ENCODE results near the gene PASK.

PASK gene

GRCh38 chr2:241132538-241133435 is 16.5 kb downstream of the PASK start:
- no peaks in the 10 kb centered on the region for H3K27me3 ChIP-seq (ENCODE audit: control insufficient read depth, insufficient read depth, low read length)
- H3K36me3 ChIP-seq (ENCODE audit: control insufficient read depth, low read depth, low read length) = peaks cover 20% of the 10 kb centered on the region
- H3K27ac ChIP-seq (ENCODE audit: low read length) = no peak overlapping the region

GRCh38 chr2:241131531-241131930 is 17.7 kb downstream of the PASK start:
- peaks cover 11% of the 10 kb centered on the region for H3K36me3 ChIP-seq (ENCODE audit: control insufficient read depth, low read depth, low read length)
- H3K9me3 ChIP-seq (ENCODE audit: control insufficient read depth, low read depth, low read length) = no peaks in the 10 kb centered on the region
- no peak overlapping the region for H3K27ac ChIP-seq (ENCODE audit: low read length)
- no peaks in the 10 kb centered on the region for H3K27me3 ChIP-seq (ENCODE audit: control insufficient read depth, insufficient read depth, low read length)
- H3K4me3 ChIP-seq (ENCODE audit: low read length) = no peak overlapping the region
- no peak overlapping the region for H3K9ac ChIP-seq (ENCODE audit: low read length)
- H3K4me1 ChIP-seq (ENCODE audit: control insufficient read depth, low read depth, low read length) = no peaks in the 10 kb centered on the region

More at GRCh38 chr2:241132538-241133435, 16.5 kb downstream of the PASK start:
- Histone ChIP-seq H3K9ac (ENCODE audit: low read length) (no peak overlapping the region), H3K9me3 (ENCODE audit: control insufficient read depth, low read depth, low read length) (no peaks in the 10 kb centered on the region), H3K4me3 (ENCODE audit: low read length) (no peak overlapping the region), H3K4me1 (ENCODE audit: control insufficient read depth, low read depth, low read length) (no peaks in the 10 kb centered on the region)

- peaks cover 12% of the 10 kb centered on the region for H3K36me3 ChIP-seq (ENCODE audit: control insufficient read depth, low read depth, low read length)
- no peaks in the 10 kb centered on the region for H3K9me3 ChIP-seq (ENCODE audit: control insufficient read depth, low read depth, low read length)
- H3K27ac ChIP-seq (ENCODE audit: low read length) = no peak overlapping the region
- no peak overlapping the region for H3K4me3 ChIP-seq (ENCODE audit: low read length)
- H3K9ac ChIP-seq (ENCODE audit: low read length) = no peak overlapping the region
- no peaks in the 10 kb centered on the region for H3K27me3 ChIP-seq (ENCODE audit: control insufficient read depth, insufficient read depth, low read length)
- H3K4me1 ChIP-seq (ENCODE audit: control insufficient read depth, low read depth, low read length) = no peaks in the 10 kb centered on the region
These were observed 19.0 kb downstream of the PASK start for GRCh38 chr2:241130316-241130715.

DNA sequence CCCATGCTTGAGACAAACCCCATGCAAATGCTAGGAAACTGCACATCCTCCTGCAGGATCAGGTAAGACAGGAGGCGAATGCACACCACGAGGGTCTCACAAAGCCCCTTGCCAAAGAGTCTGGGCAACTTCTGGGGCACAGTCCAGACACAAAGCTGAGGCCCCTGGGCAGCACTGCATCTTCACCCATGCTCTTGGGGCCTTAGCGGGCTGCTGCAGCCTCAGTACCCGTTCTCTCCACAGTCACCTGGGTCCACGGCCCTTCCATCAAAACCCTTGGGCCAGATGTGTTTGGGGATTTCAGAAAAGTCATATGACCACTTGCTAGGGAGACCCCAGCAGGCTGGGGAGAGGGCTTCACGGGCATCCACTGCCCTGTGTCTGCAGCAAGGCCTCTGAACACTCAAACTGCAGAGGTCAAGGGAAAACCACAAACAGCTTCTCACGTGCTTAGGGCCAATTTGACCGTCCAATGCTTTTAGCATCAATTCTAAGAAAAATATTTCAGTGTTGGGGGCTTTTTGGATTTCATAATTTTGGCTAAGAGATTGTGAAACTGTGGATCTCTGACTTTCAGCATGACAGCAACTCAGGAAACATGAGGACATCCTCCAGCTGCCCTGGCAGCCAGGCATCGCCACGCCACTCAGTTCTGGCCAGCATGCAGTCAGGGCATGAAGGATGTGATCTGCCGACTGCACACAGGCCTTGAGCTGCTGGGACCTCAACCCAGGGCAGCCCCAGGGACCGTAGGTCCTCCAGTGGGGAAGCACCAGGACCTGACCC is 20.0 kb downstream of the PASK start:
- Histone ChIP-seq H3K36me3 (ENCODE audit: control insufficient read depth, low read depth, low read length) (peaks cover 12% of the 10 kb centered on the region), H3K4me3 (ENCODE audit: low read length) (no peak overlapping the region), H3K27me3 (ENCODE audit: control insufficient read depth, insufficient read depth, low read length) (no peaks in the 10 kb centered on the region), H3K27ac (ENCODE audit: low read length) (no peak overlapping the region), H3K9me3 (ENCODE audit: control insufficient read depth, low read depth, low read length) (no peaks in the 10 kb centered on the region), H3K9ac (ENCODE audit: low read length) (no peak overlapping the region), H3K4me1 (ENCODE audit: control insufficient read depth, low read depth, low read length) (no peaks in the 10 kb centered on the region)

DNA sequence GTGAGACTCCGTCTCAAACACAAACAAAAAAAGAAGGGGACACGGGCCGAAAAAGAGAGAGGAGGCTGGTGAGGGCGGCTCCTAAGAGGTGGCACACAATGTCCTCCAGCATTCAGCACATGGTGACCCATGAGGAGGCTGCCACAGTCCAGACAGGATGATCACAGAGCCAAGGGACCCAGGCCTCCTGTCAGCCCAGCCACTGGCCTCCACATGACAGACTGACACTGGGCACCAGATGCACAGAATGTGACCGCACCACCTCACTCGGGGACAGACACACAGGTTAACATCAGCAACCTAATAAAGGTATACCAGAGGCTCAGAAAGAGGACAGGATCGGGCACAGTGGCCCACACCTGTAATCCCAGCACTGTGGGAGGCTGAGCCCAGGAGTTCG is 21.0 kb downstream of the PASK start:
- no peaks in the 10 kb centered on the region for H3K9me3 ChIP-seq (ENCODE audit: control insufficient read depth, low read depth, low read length)
- H3K4me1 ChIP-seq (ENCODE audit: control insufficient read depth, low read depth, low read length) = no peaks in the 10 kb centered on the region
- H3K4me3 ChIP-seq (ENCODE audit: low read length) = no peak overlapping the region
- peaks cover 12% of the 10 kb centered on the region for H3K36me3 ChIP-seq (ENCODE audit: control insufficient read depth, low read depth, low read length)
- no peaks in the 10 kb centered on the region for H3K27me3 ChIP-seq (ENCODE audit: control insufficient read depth, insufficient read depth, low read length)
- no peak overlapping the region for H3K27ac ChIP-seq (ENCODE audit: low read length)
- H3K9ac ChIP-seq (ENCODE audit: low read length) = no peak overlapping the region

DNA sequence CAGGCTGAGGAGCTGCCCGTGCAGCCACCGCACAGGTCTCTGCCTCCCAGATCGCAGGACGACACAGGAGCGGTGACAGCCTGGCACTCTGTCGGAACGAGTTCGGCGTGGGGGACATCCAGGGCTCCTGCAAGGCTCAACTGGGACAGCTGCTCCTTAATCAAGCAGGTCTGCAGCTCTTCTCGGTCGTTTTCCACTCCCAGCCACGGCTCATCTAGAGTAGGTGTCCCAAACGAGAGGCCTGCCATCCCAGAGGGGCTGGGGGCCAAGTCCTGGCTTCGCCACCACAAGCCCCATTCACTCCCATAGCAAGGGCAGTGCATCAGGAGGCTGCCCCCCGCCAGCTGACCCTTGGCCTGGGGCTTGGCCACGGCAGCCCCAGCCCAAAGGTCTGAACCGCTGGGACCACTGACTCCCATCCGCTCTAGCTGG is 22.5 kb downstream of the PASK start:
- Histone ChIP-seq H3K27ac (ENCODE audit: low read length) (no peak overlapping the region), H3K4me3 (ENCODE audit: low read length) (no peak overlapping the region), H3K9me3 (ENCODE audit: control insufficient read depth, low read depth, low read length) (no peaks in the 10 kb centered on the region), H3K4me1 (ENCODE audit: control insufficient read depth, low read depth, low read length) (no peaks in the 10 kb centered on the region), H3K27me3 (ENCODE audit: control insufficient read depth, insufficient read depth, low read length) (no peaks in the 10 kb centered on the region), H3K36me3 (ENCODE audit: control insufficient read depth, low read depth, low read length) (peaks cover 11% of the 10 kb centered on the region), H3K9ac (ENCODE audit: low read length) (no peak overlapping the region)

- Histone ChIP-seq H3K27me3 (ENCODE audit: control insufficient read depth, insufficient read depth, low read length) (no peaks in the 10 kb centered on the region), H3K4me1 (ENCODE audit: control insufficient read depth, low read depth, low read length) (no peaks in the 10 kb centered on the region), H3K9me3 (ENCODE audit: control insufficient read depth, low read depth, low read length) (no peaks in the 10 kb centered on the region), H3K36me3 (ENCODE audit: control insufficient read depth, low read depth, low read length) (peaks cover 17% of the 10 kb centered on the region), H3K27ac (ENCODE audit: low read length) (no peak overlapping the region), H3K9ac (ENCODE audit: low read length) (no peak overlapping the region), H3K4me3 (ENCODE audit: low read length) (no peak overlapping the region)
These were observed 23.1 kb downstream of the PASK start for GRCh38 chr2:241126201-241126611.

DNA sequence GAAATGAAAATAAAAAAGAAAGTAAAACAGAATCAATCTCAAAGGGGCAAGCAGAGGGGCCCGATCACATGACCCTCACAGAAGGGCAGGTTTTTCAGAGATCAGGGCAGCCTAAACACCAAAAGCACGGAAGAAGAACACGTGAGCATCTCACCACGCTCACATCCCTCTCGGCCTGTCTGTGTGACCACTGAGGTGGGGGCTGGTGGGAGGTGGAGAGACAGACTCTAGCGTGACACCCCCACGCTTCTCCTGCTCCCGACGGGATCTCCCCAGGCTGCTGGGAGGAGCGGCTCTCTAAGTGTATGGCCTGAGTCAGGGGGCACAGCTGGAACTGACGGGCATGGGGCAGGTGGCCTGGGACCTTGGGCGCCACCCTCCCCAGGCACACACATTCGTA is 23.6 kb downstream of the PASK start:
- Histone ChIP-seq H3K4me1 (ENCODE audit: control insufficient read depth, low read depth, low read length) (no peaks in the 10 kb centered on the region), H3K9ac (ENCODE audit: low read length) (no peak overlapping the region), H3K27me3 (ENCODE audit: control insufficient read depth, insufficient read depth, low read length) (no peaks in the 10 kb centered on the region), H3K4me3 (ENCODE audit: low read length) (no peak overlapping the region), H3K36me3 (ENCODE audit: control insufficient read depth, low read depth, low read length) (peaks cover 22% of the 10 kb centered on the region), H3K27ac (ENCODE audit: low read length) (no peak overlapping the region), H3K9me3 (ENCODE audit: control insufficient read depth, low read depth, low read length) (no peaks in the 10 kb centered on the region)

DNA sequence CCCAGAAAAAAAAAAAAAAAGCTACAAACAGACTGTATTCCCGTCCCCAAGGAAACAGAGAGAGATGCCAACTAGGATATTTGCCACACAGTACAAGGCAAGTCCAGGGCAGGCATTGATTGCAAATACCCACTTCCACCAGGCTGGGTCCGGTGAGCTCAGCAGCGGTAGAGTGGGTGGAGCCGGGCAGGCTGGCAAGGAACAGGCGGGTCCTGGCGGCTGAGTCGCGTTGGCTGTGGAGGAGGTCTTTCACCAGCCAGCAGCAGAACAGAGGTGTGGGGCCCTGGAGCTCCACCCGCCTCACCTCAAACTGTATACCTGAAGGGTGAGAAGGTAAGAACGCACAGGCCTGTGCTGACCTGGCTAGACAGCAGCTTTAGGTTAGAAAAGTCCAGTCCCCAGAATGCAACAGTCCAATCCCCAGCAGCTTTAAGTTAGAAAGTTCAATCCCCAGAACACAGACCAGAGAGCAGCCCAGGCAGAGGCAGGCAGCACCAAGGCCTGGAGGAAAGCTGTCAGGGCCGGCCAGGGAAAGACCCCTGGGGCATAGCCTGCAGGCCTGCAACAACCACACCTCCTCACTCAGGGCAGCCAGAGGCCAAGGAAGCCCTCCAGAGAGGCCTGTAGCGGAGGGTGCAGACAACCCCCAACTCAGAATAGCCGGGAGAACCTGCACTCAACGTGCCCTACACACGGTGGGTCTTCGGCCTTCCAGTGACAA is 25.3 kb downstream of the PASK start:
- Histone ChIP-seq H3K4me3 (ENCODE audit: low read length) (no peak overlapping the region), H3K36me3 (ENCODE audit: control insufficient read depth, low read depth, low read length) (peaks cover 22% of the 10 kb centered on the region)

GRCh38 chr2:241122376-241123002 is 26.8 kb downstream of the PASK start:
- no peak overlapping the region for H3K4me3 ChIP-seq (ENCODE audit: low read length)
- H3K36me3 ChIP-seq (ENCODE audit: control insufficient read depth, low read depth, low read length) = peaks cover 22% of the 10 kb centered on the region

More for the DNA sequence above, 25.3 kb downstream of the PASK start:
- Histone ChIP-seq H3K27me3 (ENCODE audit: control insufficient read depth, insufficient read depth, low read length) (no peaks in the 10 kb centered on the region), H3K4me1 (ENCODE audit: control insufficient read depth, low read depth, low read length) (no peaks in the 10 kb centered on the region), H3K9ac (ENCODE audit: low read length) (no peak overlapping the region), H3K27ac (ENCODE audit: low read length) (no peak overlapping the region), H3K9me3 (ENCODE audit: control insufficient read depth, low read depth, low read length) (no peaks in the 10 kb centered on the region)

DNA sequence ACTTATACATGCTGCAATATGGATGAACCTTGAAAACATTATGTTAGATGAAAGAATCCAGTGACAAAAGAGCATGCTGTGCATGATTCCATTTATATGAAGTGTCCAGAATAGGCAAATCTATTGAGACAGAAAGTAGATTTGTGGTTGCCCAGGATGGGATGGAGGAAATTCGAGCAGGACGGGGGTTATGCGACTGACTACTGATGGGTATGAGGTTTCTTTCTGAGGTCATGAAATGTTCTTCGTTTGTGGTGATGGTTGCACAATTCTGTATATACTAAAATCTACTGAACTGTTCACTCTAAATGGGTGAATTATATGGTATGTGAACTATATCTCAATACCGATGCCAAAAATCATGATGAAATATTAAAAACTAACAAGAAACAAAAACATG is 28.3 kb downstream of the PASK start:
- Histone ChIP-seq H3K9me3 (ENCODE audit: control insufficient read depth, low read depth, low read length) (no peaks in the 10 kb centered on the region), H3K4me1 (ENCODE audit: control insufficient read depth, low read depth, low read length) (no peaks in the 10 kb centered on the region), H3K9ac (ENCODE audit: low read length) (no peak overlapping the region), H3K36me3 (ENCODE audit: control insufficient read depth, low read depth, low read length) (peaks cover 15% of the 10 kb centered on the region), H3K27me3 (ENCODE audit: control insufficient read depth, insufficient read depth, low read length) (no peaks in the 10 kb centered on the region), H3K27ac (ENCODE audit: low read length) (no peak overlapping the region), H3K4me3 (ENCODE audit: low read length) (no peak overlapping the region)

More at GRCh38 chr2:241122376-241123002, 26.8 kb downstream of the PASK start:
- Histone ChIP-seq H3K4me1 (ENCODE audit: control insufficient read depth, low read depth, low read length) (no peaks in the 10 kb centered on the region), H3K27me3 (ENCODE audit: control insufficient read depth, insufficient read depth, low read length) (no peaks in the 10 kb centered on the region), H3K9me3 (ENCODE audit: control insufficient read depth, low read depth, low read length) (no peaks in the 10 kb centered on the region), H3K27ac (ENCODE audit: low read length) (no peak overlapping the region), H3K9ac (ENCODE audit: low read length) (no peak overlapping the region)
